AG09319 (cell line): ENCODE data around the gene BAHD1.
"Not testable (repeated sequence)": the region's sequence is repeated elsewhere in the genome, so short reads cannot be mapped to it uniquely, and the experiment has no call there.

ENCODE experiments used
- DNase-seq: peaks from one replicate; pipeline ENCODE4 v3.0.0-alpha.2; 2010; ENCODE audit warnings: low read depth; ENCODE audit errors: extremely low read depth
- CTCF ChIP-seq: IDR thresholded peaks from 2 replicates; pipeline ENCODE4 v1.5.1; 2011; ENCODE audit warnings: low read depth, mild to moderate bottlenecking, inconsistent platforms, low read length, moderate library complexity

BAHD1 gene

DNA sequence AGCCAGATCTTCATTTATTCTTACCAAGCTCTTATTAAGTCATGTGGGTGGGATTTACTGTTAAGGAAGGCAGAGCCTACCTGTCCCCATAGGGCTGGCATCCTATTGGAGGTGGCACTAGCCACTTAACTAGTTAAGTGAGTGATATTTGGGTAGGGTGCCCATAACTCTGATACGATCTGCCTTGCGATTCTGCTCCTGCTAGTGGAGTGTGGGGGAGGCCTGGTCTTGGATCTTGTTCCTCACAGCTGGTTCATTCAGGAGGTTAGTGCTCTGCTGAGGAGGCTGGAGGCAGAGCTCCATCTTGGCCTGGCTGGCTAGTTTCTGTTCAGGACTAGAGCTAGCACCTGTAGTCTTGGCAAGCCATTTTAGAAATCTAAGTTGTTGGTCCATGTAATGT lies 9.3 kb downstream of the BAHD1 start:
- no peak for DNase-seq
- TF ChIP-seq CTCF: no peak

DNA sequence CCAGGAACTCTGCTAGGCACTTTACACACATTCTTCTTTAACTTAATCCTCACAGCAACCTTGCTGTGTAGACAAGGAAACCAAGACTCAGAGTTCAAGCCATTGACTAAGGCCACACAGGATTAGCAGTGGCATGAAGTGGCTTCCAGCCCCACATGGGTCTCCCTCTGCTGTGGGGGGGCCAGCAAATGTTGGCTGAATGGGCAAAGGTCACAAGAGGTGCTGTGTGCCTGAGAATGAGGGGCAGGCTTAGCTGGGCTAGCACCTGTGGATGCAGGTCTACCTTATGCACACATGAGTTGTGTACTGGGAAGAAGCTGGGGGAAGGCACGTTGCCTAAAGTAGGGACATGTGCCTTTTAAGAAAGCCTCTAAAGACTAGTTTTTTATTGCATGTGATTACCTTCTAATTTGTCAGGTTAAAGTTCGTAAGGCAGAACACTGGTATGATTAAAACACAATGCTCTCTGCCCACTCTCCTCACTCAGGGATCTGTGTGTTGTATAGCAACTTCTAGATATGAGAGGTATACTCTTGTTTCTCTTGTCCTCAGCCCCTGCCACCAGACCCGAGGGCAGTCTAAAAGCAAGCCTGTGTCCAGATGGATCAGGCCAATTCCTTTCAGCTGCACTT lies 10.9 kb downstream of the BAHD1 start:
- DNase-seq: no peak
- TF ChIP-seq CTCF: no peak

DNA sequence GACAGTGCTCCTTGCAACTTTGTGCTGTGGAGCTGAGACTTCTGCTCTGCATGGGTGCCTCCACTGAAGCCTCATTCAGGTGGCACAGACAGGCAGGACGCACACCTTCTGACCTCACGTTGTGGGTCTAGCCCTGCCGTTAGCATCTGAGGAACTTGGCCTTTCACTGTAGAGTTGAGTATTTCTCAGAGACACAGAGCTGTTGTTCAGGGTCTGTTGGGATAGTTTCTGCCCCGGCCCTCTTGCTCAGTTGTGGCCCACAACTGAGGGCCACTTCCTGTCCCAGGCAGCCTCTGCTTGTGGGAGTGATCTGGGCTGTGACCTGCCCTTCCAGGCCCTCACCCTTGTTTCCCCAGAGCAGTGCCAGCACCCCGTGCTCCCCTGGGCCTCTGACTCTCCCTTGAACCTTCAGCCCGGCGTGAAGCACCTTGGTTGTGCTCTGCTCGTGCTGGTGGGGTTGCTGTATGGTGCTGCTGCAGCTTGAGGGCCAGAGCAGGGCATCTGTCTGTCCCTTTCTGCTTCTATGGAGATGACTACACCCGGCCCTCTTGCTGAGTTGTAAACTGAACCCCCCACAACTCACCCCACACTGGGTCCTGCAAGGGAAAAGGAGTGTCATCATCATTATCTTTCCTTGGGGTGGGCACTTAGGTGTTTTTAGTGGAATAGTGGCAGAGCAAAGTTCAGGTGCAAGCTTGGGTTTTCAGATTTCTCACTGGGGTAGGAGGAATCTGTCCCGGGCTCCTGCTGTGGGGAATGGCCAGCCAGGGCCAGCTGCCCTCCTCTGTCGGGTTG lies 11.7 kb downstream of the BAHD1 start:
- no peak for TF ChIP-seq CTCF
- DNase-seq: no peak

DNA sequence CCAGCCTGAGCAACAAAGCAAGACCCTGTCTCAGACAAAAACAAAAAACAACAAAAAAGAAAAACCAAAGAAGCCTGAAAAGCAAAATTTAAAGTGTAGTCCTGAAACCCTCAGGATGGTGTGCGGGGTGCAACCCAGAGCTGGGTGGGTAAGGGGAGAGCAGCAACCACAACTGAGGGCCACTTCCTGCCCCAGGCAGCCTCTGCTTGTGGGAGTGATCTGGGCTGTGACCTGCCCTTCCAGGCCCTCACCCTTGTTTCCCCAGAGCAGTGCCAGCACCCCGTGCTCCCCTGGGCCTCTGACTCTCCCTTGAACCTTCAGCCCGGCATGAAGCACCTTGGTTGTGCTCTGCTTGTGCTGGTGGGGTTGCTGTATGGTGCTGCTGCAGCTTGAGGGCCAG lies 13.2 kb downstream of the BAHD1 start:
- not testable (repeated sequence) for DNase-seq

- TF ChIP-seq CTCF: no peak
- no peak for DNase-seq
Measured at GRCh38 chr15:40454904-40455391, 14.2 kb downstream of the BAHD1 start.

GRCh38 chr15:40456299-40456712 lies 15.6 kb downstream of the BAHD1 start:
- no peak for DNase-seq
- no peak for TF ChIP-seq CTCF

- TF ChIP-seq CTCF: no peak
- no peak for DNase-seq
Measured at GRCh38 chr15:40456738-40457137, 16.0 kb downstream of the BAHD1 start.
